ENCODE data around the gene CLN5.
"Not testable (repeated sequence)": the region's sequence is repeated elsewhere in the genome, so short reads cannot be mapped to it uniquely, and the experiment has no call there.

The CLN5 gene

GRCh38 chr13:76976490-76976889 lies 15.4 kb upstream of the CLN5 start:
- no peak for DNase-seq

GRCh38 chr13:76976929-76977328 lies 15.0 kb upstream of the CLN5 start:
- DNase-seq: no peak

GRCh38 chr13:76980075-76980718 lies 11.7 kb upstream of the CLN5 start:
- peak; percentile 67 for DNase-seq

GRCh38 chr13:76982061-76982460 lies 9.8 kb upstream of the CLN5 start:
- peak in 1 of 2 donors; percentile 17 for DNase-seq

GRCh38 chr13:76983676-76984075 lies 8.2 kb upstream of the CLN5 start:
- DNase-seq: peak in 1 of 2 donors; percentile 16

GRCh38 chr13:76991432-76991795 lies 467 bp upstream of the CLN5 start:
- peak in 1 of 2 donors; percentile 8 for DNase-seq

- peak in 1 of 2 donors; percentile 35 for DNase-seq
These were observed 694 bp downstream of the CLN5 start for GRCh38 chr13:76992548-76993001.

- DNase-seq: peak; percentile 61 to 77
These were observed 1.1 kb downstream of the CLN5 start for GRCh38 chr13:76993021-76993420.

GRCh38 chr13:76993473-76993872 lies 1.6 kb downstream of the CLN5 start:
- no peak for DNase-seq

GRCh38 chr13:76994281-76994680 lies 2.4 kb downstream of the CLN5 start:
- no peak for DNase-seq

GRCh38 chr13:77000475-77000874 lies 8.6 kb downstream of the CLN5 start:
- no peak for DNase-seq

- no peak for DNase-seq
These were observed 9.7 kb downstream of the CLN5 start for GRCh38 chr13:77001540-77001939.

- no peak for DNase-seq
These were observed 10.2 kb downstream of the CLN5 start for GRCh38 chr13:77001963-77002587.

- peak; percentile 19 to 27 for DNase-seq
These were observed 10.8 kb downstream of the CLN5 start for GRCh38 chr13:77002590-77003190.

GRCh38 chr13:77008337-77008736 lies 16.5 kb downstream of the CLN5 start:
- not testable (repeated sequence) for DNase-seq

GRCh38 chr13:77009011-77009410 lies 17.1 kb downstream of the CLN5 start:
- DNase-seq: no peak

- not testable (repeated sequence) for DNase-seq
These were observed 17.8 kb downstream of the CLN5 start for GRCh38 chr13:77009719-77010118.

GRCh38 chr13:77013853-77014542 lies 22.1 kb downstream of the CLN5 start:
- DNase-seq: no peak

- DNase-seq: no peak
These were observed 23.2 kb downstream of the CLN5 start for GRCh38 chr13:77014906-77015685.

GRCh38 chr13:77016251-77016812 lies 24.5 kb downstream of the CLN5 start:
- no peak for DNase-seq

- no peak for DNase-seq
These were observed 25.2 kb downstream of the CLN5 start for GRCh38 chr13:77016888-77017623.

- no peak for DNase-seq
These were observed 27.9 kb downstream of the CLN5 start for GRCh38 chr13:77019756-77020155.
